Calu3 (cell line): Measurements from ENCODE around the gene JARID2. TPM values are rescaled to one million over a fixed set of nuclear protein-coding genes. Genes with fewer than 3 reads are reported as not detected.
"Not testable (repeated sequence)": the region's sequence is repeated elsewhere in the genome, so short reads cannot be mapped to it uniquely, and the experiment has no call there.

Experiments
- BruUV-seq: library from RNA; stranded (reverse); fragments of 400-500 nt; replicated peaks from 2 replicates; lab custom pipeline; 2021; lab: Mats Ljungman, UMichigan
- CTCF ChIA-PET: fragments of 300-600 bp; sonication (Branson Sonifier 250); formaldehyde crosslinking; loops from one replicate; lab custom pipeline; 2022; ENCODE audit warnings: antibody characterized with exemption; lab: Charles Lee
- DNase-seq: peaks from one replicate; pipeline ENCODE4 v3.0.0; 2022
- H3K27ac Mint-ChIP-seq: one replicate; pipeline ENCODE4 v1.8.0; 2022; ENCODE audit warnings: mixed read lengths; ENCODE audit not compliant: unreplicated experiment
- H3K27me3 Mint-ChIP-seq: one replicate; pipeline ENCODE4 v1.8.0; 2022; ENCODE audit warnings: mixed read lengths; ENCODE audit not compliant: unreplicated experiment
- H3K36me3 Mint-ChIP-seq: one replicate; pipeline ENCODE4 v1.8.0; 2022; ENCODE audit warnings: mild to moderate bottlenecking, moderate library complexity, mixed read lengths; ENCODE audit not compliant: insufficient read depth, unreplicated experiment
- H3K4me1 Mint-ChIP-seq: one replicate; pipeline ENCODE4 v1.8.0; 2022; ENCODE audit warnings: mild to moderate bottlenecking, low read depth, mixed read lengths; ENCODE audit not compliant: unreplicated experiment
- H3K4me3 Mint-ChIP-seq: one replicate; pipeline ENCODE4 v1.8.0; 2022; ENCODE audit warnings: mild to moderate bottlenecking, low read depth, moderate library complexity, mixed read lengths; ENCODE audit not compliant: unreplicated experiment
- H3K9me3 Mint-ChIP-seq: one replicate; pipeline ENCODE4 v1.8.0; 2022; ENCODE audit warnings: low read depth, mixed read lengths; ENCODE audit not compliant: unreplicated experiment
- intact Hi-C: fragments of 100-400 bp; cut with micrococcal nuclease; formaldehyde crosslinking; loops from one replicate; pipeline ENCODE4 v1.10.0; 2022; ENCODE audit not compliant: unreplicated experiment
- total RNA-seq: library from RNA; stranded (reverse); gene quantifications from 2 replicates; pipeline ENCODE4 v1.2.3, GENCODE V29; 2022
- TF ChIP-seq, protein P1 (sequence below): fragments of 200-600 bp; IDR thresholded peaks from one replicate; pipeline ENCODE4 v1.8.0; 2022; ENCODE audit warnings: antibody characterized with exemption; ENCODE audit not compliant: unreplicated experiment

JARID2 gene
- total RNA-seq, 1 experiment from 2014 or later, result 9.4 TPM

DNA sequence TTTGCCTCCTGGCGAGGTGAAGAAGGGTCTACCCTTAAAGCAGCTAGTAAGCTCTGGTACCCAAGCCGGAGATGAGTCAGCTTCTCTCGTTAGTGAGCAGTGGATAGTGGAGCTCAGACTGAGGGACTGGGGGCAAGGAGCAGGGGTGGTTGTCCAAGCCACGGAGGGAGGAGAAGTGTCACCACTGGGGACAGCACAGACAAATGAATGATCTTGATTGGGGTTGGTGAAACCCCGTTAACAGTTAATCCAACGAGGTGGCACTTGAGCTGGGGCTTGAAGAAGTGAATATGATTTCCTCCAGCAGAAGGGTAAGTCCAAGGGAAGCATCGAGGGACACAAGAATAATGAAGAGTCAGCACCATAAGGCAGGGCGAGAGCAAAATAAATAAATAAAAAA, 43.0 kb downstream of the JARID2 start:
- no TSS peak for BruUV-seq
- H3K9me3 Mint-ChIP-seq, result peaks cover 3% of the 10 kb centered on the region
- no peak overlapping the region for H3K4me3 Mint-ChIP-seq
- CTCF ChIA-PET, result no interaction called here
- no peaks in the 10 kb centered on the region for H3K27me3 Mint-ChIP-seq
- TF ChIP-seq, protein P1, sequence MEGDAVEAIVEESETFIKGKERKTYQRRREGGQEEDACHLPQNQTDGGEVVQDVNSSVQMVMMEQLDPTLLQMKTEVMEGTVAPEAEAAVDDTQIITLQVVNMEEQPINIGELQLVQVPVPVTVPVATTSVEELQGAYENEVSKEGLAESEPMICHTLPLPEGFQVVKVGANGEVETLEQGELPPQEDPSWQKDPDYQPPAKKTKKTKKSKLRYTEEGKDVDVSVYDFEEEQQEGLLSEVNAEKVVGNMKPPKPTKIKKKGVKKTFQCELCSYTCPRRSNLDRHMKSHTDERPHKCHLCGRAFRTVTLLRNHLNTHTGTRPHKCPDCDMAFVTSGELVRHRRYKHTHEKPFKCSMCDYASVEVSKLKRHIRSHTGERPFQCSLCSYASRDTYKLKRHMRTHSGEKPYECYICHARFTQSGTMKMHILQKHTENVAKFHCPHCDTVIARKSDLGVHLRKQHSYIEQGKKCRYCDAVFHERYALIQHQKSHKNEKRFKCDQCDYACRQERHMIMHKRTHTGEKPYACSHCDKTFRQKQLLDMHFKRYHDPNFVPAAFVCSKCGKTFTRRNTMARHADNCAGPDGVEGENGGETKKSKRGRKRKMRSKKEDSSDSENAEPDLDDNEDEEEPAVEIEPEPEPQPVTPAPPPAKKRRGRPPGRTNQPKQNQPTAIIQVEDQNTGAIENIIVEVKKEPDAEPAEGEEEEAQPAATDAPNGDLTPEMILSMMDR, result no peak
- intact Hi-C loops, result no loop called here
- peaks cover 7% of the 10 kb centered on the region for H3K4me1 Mint-ChIP-seq
- no peak for DNase-seq
- no peak overlapping the region for H3K27ac Mint-ChIP-seq
- no peaks in the 10 kb centered on the region for H3K36me3 Mint-ChIP-seq

DNA sequence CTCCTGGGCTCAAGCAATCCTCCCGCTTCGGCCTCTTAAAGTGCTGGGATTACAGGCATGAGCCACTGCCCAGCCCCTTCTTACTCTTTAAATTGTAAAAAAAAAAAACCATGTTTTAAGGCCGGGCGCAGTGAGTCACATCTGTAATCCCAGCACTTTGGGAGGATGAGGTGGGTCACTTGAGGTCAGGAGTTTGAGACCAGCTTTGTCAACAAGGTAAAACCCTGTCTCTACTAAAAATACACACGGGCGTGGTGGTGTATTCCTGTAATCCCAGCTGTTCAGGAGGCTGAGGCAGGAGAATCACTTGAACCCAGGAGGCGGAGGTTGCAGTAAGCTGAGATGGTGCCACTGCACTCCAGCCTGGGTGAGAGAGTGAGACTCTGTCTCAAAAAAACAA, 43.6 kb downstream of the JARID2 start:
- intact Hi-C loops, CTCF ChIA-PET, H3K27ac Mint-ChIP-seq, H3K36me3 Mint-ChIP-seq, H3K27me3 Mint-ChIP-seq, BruUV-seq, H3K4me3 Mint-ChIP-seq, H3K9me3 Mint-ChIP-seq, DNase-seq, H3K4me1 Mint-ChIP-seq: not testable (repeated sequence)

DNA sequence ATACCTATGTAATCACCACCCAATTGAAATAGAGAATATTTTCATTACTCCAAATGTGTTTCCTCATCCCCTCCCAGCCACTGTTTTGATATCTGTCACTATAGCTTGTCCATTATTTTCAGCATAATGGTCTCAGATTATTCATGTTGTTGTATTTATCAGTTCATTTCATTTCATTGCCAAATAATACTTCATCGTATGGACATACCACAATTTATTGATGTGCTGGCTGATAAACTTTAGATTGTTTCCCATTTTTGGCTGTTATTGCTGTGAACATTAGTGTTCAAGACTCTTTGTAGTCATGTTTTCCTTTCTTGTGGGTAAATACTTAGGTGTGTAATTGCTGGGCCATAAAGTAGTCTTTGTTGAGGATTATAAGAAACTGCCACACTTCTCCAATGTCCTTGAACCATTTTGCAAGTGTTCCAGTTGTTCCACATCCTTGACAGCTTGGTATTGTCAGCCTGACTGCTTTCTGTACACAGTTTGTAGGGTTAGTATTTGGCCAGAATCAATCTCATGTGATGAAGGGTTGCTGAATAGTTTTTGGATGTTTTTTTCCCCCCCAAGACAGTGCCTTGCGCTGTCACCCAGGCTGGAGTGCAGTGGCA, 44.3 kb downstream of the JARID2 start:
- H3K9me3 Mint-ChIP-seq, result peaks cover 3% of the 10 kb centered on the region
- DNase-seq, result no peak
- CTCF ChIA-PET, result no interaction called here
- H3K4me1 Mint-ChIP-seq, result peaks cover 7% of the 10 kb centered on the region
- TF ChIP-seq, protein P1, result no peak
- no peaks in the 10 kb centered on the region for H3K27me3 Mint-ChIP-seq
- H3K27ac Mint-ChIP-seq, result no peak overlapping the region
- no peaks in the 10 kb centered on the region for H3K36me3 Mint-ChIP-seq
- BruUV-seq, result no TSS peak
- intact Hi-C loops, result no loop called here
- no peak overlapping the region for H3K4me3 Mint-ChIP-seq

DNA sequence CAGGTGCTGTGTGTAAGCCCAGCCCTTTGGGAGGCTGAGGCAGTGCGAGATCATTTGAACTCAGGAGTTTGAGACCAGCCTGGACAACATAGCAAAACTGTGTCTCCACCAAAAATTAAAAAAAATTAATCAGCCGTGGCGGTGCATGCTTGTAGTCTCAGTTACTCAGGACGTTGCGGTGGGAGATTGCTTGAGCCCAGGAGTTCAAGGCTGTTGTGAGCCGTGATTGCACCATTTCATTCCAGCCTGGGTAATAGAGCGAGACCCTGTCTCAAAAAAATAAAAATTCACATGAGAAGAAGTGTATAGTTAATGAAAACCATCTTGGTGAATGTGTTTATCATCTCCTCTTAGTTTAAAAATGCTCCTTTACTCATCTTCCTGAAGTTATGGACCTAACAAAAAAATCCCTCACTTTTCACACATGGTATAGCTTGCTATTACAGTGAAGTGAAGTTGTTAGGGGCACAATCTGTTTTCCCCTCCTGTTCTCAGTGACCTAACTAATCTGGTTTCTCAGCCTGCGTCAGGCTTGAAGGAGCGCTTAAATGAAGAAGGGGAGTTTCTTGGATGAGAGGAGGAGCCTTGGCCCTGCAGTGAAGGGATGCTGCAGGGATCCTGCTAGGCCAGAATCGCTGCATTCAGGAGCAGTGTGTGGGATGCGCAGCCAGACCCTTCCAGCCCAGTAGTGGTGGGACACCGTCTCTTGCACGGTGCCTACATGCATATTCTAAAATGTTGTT, 45.3 kb downstream of the JARID2 start:
- Mint-ChIP-seq H3K4me3 (no peak overlapping the region), H3K4me1 (peaks cover 7% of the 10 kb centered on the region)
- BruUV-seq, result no TSS peak

More for the DNA sequence above, 45.3 kb downstream of the JARID2 start:
- TF ChIP-seq, protein P1, result no peak
- CTCF ChIA-PET, result no interaction called here
- no peak for DNase-seq
- H3K27me3 Mint-ChIP-seq, result no peaks in the 10 kb centered on the region
- intact Hi-C loops, result no loop called here
- no peak overlapping the region for H3K27ac Mint-ChIP-seq
- H3K36me3 Mint-ChIP-seq, result no peaks in the 10 kb centered on the region
- H3K9me3 Mint-ChIP-seq, result peaks cover 3% of the 10 kb centered on the region
